Renal pelvis (tissue), 12 donors: ENCODE data around the gene TMED8. TPM values are rescaled to one million over a fixed set of nuclear protein-coding genes. Genes with fewer than 3 reads are reported as not detected.
"Not testable (repeated sequence)": the region's sequence is repeated elsewhere in the genome, so short reads cannot be mapped to it uniquely, and the experiment has no call there.

ENCODE experiments used
- DNase-seq: peaks from one replicate; pipeline ENCODE4 v3.0.0-alpha.2; 2013
- long read RNA-seq, 16 experiments: transcript quantifications; one replicate each; lab custom pipeline, GENCODE V29; 2026
- polyA plus RNA-seq, 3 donors: library from polyadenylated mRNA; unstranded; fragments of 120-200 nt; gene quantifications; one replicate each; pipeline ENCODE4 v1.2.1, GENCODE V29; 2013; ENCODE audit not compliant: insufficient read length in 3 of 3

TMED8 gene, protein sequence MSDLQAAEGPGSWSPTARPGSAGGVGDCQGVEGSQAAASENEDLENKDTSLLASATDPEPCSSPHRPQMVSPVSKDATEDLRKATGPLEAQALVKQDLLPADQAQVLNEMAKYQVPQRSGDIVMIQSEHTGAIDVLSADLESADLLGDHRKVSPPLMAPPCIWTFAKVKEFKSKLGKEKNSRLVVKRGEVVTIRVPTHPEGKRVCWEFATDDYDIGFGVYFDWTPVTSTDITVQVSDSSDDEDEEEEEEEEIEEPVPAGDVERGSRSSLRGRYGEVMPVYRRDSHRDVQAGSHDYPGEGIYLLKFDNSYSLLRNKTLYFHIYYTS
- 10 to 100 TPM; 18.1 to 25.4 (median 24.5) TPM for polyA plus RNA-seq
- long read RNA-seq, donor 1: 0 reads
- long read RNA-seq, donor 2: 0 reads
- long read RNA-seq, donor 3, full-length matches to known transcripts: 2 of 2 reads
- long read RNA-seq, donor 3, partial matches to known transcripts: 0 of 2 reads
- long read RNA-seq, donor 3, other reads (novel, unspliced or antisense): 0 of 2 reads
- long read RNA-seq, donor 4: 0 reads
- long read RNA-seq, donor 5, full-length matches to known transcripts: 2 of 2 reads
- long read RNA-seq, donor 5, partial matches to known transcripts: 0 of 2 reads
- long read RNA-seq, donor 5, other reads (novel, unspliced or antisense): 0 of 2 reads
- long read RNA-seq, donor 6, full-length matches to known transcripts: 4 of 4 reads
- long read RNA-seq, donor 6, partial matches to known transcripts: 0 of 4 reads
- long read RNA-seq, donor 6, other reads (novel, unspliced or antisense): 0 of 4 reads
- long read RNA-seq, donor 7, full-length matches to known transcripts: 2 of 2 reads
- long read RNA-seq, donor 7, partial matches to known transcripts: 0 of 2 reads
- long read RNA-seq, donor 7, other reads (novel, unspliced or antisense): 0 of 2 reads
- long read RNA-seq, donor 8, full-length matches to known transcripts: 2 of 2 reads
- long read RNA-seq, donor 8, partial matches to known transcripts: 0 of 2 reads
- long read RNA-seq, donor 8, other reads (novel, unspliced or antisense): 0 of 2 reads
- long read RNA-seq, donor 9, full-length matches to known transcripts: 5 of 5 reads
- long read RNA-seq, donor 9, partial matches to known transcripts: 0 of 5 reads
- long read RNA-seq, donor 9, other reads (novel, unspliced or antisense): 0 of 5 reads
- long read RNA-seq, donor 10, full-length matches to known transcripts: 2 of 2 reads
- long read RNA-seq, donor 10, partial matches to known transcripts: 0 of 2 reads
- long read RNA-seq, donor 10, other reads (novel, unspliced or antisense): 0 of 2 reads
- long read RNA-seq, donor 11, full-length matches to known transcripts: 1 of 1 reads
- long read RNA-seq, donor 11, partial matches to known transcripts: 0 of 1 reads
- long read RNA-seq, donor 11, other reads (novel, unspliced or antisense): 0 of 1 reads
- long read RNA-seq, donor 12, full-length matches to known transcripts: 3 of 8 reads
- long read RNA-seq, donor 12, partial matches to known transcripts: 5 of 8 reads
- long read RNA-seq, donor 12, other reads (novel, unspliced or antisense): 0 of 8 reads
- long read RNA-seq, donor 13: 0 reads
- long read RNA-seq, donor 14: 0 reads
- long read RNA-seq, donor 15: 0 reads
- long read RNA-seq, donor 16, full-length matches to known transcripts: 3 of 124 reads
- long read RNA-seq, donor 16, partial matches to known transcripts: 59 of 124 reads
- long read RNA-seq, donor 16, other reads (novel, unspliced or antisense): 62 of 124 reads

DNA sequence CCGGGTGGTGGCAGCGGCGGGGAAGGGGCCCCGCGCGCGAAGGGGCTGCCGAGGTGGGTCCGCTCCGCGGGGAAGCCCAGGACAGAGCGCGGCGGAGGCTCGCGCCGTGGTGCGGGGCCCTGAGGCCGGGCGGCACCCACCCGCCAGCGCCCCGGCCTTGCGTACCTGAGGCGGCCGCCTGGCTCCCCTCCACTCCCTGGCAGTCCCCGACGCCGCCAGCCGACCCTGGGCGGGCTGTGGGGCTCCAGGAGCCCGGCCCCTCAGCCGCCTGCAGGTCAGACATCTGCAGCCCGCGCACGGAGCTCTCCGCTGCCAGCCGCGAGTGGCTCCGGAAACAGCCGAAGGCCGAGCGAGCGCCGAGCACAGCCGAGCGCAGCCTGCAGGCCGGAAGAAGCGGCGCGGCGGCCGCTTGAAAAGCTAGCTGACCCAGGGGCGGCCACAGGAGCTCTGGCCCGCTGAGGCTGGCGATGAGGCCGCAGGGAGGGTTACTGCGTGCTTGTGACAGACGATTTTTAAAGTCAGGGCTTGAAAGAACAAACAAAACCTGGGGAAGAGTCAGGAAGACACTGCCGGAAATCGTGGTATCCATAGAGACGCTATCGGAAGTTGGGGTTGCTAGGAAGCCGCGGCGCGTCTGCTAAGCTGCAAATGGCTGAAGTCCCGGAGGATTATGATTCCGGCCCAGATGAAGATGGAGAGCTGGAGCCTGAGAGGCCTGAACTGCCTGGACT is at the start of gene TMED8, which contains the start of gene SAMD15:
Gene TMED8 (minus strand): TSS at position 324 of the 731 bp plus-strand sequence. CDS start 41 bp downstream, at position 283.
Gene SAMD15 (plus strand): TSS at position 609 of the 731 bp plus-strand sequence. CDS start 40 bp downstream, at position 649.
- peak; percentile 87 for DNase-seq

DNA sequence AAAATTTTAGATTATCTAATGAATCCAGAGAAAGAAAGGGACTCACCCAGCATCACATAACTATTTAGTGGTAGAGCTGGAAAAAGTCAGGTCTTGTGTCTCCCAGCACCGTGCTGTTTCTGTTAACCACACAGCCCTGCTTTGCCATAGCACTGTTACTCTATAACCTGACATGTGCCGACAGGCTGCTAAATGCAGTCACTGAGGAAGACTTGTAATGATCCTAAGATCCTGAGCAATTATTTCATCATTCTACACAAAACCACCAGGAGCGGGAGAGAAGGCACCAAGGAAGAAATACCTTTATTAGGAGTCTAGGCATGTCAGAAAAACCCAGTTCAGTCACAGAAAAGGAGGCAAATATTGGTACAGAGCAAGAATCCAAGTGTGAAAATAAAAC is 49.5 kb upstream of the TMED8 start:
- no peak for DNase-seq

DNA sequence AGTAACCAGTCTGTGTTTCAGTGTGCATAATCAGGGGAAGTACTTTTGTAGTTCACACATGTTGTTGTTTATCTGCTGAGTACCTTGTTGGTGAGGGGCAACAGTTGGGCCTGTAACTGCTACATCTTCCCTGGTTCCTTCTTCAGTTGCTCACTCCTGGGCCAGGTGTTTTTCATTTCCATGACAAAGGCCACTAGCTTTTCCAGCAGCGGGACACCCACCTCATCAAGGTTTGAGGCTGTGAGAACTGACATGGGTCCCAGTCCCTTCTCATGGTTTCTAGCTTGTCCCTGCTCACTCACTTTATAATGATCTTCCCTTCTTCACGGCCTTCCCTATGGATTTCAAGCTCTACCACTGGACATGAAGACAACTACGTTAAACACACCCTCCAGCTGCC is 48.0 kb upstream of the TMED8 start:
- no peak for DNase-seq

DNA sequence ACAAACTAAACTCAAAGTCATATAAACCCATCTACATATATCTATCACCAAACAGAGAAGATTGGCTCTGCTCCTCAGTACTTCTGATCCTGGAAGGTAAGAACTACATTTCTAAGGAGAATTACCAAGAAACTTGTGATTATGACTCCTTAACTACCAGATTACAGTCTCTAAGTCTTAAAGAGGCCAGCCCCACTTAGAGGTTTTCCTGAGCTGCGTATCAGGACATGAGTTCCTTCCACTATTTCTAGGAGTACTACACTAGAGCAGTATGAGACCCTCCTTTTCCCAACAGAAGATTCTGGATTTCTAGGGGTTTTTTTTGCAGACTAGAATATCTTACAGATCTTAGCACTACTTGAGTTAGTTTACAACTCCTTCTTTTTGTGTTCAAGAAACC is 46.5 kb upstream of the TMED8 start, which contains the start of gene NOXRED1:
Gene NOXRED1 (minus strand): TSS at position 101 of the 400 bp plus-strand sequence. CDS start 634 bp downstream, outside the sequence.
- no peak for DNase-seq

DNA sequence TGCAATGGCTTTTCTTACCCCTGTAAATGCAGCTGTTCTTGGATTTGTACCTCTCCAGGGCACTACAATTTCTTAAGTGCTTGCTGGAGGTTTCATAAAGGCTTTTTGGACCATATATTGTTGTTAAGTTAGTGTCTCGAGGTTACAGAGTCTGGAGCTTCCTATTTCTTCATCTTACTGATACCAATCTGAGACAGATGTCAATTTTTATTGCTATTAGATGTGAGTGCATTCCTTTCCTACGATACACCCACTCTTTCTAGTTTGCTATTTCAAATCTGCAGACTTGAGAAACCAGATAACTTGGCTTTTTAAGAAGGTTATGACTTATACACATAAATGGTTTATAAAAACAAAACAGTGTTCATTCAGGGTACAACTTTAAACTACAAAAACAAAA is 44.3 kb upstream of the TMED8 start:
- DNase-seq: no peak

DNA sequence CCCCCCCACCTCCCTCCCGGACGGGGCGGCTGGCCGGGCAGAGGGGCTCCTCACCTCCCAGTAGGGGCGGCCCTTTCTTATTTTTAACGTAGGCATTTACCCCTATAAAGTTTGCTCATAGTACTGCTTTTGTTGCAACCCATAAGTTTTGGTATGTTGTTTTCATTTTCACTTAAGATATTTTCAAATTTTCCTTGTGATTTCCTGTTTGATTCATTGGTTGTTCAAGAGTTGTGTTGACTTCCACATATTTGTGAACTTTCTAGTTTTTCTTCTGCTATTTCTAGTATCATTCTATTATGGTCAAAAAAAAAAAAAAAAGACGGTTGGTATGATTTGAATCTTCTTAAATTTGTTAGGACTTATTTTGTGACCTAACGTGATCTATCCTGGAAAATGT is 39.9 kb upstream of the TMED8 start:
- no peak for DNase-seq

DNA sequence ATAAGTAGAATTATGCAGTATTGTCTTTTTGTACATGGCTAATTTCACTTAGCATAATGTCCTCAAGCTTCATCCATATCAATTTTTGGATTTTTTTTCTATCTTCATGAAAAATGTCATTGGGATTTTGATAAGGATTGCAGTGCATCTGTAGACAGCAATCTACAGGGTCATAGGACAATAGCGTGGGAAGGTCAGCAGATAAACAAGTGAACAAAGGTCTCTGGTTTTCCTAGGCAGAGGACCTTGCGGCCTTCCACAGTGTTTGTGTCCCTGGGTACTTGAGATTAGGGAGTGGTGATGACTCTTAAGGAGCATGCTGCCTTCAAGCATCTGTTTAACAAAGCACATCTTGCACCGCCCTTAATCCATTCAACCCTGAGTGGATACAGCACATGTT is 39.2 kb upstream of the TMED8 start:
- DNase-seq: not testable (repeated sequence)

DNA sequence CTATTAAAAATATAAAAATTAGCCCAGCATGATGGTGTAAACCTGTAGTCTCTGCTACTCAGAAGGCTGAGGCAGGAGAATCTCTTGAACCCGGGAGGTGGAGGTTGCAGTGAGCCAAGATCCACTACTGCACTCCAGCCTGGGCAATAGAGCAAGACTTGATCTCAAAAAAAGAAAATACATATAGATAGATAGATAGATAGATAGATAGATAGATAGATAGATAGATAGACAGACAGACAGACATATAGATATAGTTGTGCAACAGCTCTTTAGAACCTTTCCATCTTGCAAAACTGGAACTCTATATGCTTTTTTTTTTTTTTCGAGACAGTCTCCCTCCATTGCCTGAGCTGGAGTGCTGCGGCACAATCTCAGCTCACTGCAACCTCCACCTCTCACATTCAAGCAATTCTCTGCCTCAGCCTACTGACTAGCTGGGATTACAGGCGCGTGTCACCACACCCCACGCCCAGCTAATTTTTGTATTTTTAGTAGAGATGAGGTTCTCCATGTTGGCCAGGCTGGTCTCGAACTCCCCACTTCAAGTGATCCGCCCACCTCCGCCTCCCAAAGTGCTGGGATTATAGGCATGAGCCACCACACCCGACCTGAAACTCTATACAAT is 38.6 kb upstream of the TMED8 start:
- DNase-seq: not testable (repeated sequence)

DNA sequence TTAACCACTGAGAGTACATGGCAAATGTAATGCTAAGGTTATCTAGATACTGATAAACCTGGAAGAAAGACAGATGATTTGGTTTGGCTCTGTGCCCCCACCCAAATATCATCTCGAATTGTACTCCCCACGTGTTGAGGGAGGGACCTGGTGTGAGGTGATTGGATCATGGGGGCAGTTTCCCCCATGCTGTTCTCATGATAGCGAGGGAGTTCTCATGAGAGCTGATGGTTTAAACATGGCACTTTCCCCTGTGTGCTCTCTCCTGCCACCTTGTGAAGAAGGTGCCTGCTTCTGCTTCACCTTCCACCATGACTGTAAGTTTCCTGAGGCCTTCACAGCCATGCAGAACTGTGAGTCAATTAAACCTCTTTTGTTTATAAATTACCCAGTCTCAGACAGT is 32.2 kb upstream of the TMED8 start:
- DNase-seq: no peak

DNA sequence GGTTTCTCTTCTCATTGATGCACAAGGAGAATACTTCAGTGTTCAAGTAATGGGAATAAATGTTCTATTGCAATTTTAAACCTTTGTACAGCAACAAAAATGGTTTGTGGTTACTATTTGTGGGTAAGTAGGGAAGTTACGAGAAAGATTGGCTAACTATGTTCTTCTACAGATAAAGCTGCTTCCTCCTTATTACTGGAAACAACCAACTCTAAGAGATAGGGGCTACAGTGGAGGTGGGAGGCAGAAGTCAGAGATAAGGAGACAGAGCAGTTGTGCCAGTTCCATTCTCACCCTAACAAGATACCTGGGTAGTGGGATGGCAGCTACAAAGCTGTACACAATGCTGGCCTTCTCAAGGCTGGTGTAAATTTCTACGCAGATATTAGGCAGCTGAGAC is 30.3 kb upstream of the TMED8 start:
- DNase-seq: no peak

DNA sequence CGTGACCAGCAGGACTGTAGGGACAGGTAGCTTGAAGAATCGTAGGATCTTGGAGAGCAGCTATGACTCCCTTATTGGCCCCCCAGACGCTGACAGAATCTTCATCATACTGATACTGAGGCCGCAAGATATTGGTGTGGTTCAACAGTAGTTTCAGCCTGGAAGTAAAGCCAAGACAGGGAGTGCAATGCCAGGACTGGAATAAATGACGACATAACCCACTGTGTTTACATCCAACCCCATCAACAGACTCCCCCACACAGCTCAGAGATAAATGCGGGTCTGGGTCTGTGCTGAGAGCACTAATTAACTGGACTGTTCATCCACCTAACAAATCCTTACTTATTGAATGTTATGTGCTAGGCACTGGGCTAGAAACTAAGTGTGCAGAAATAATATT is 29.8 kb upstream of the TMED8 start:
- DNase-seq: peak; percentile 5

DNA sequence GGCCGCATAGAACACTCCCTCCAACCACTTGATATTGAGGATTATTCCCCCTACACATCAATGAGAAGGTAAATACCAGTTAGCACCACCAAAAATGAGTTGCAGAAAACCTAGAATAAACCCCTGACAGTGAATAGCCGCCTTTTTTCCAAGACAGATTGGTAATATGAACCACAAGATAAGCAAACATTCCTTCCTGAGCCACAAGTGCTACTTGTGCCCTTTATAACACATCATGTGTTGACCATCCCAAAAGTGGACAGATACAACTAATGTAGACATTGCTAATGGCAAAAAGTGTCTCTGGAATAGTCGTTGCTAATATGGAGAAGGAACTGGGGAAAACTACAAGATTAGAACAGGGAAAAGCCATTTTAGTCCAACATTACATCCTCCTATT is 29.2 kb upstream of the TMED8 start:
- DNase-seq: no peak

DNA sequence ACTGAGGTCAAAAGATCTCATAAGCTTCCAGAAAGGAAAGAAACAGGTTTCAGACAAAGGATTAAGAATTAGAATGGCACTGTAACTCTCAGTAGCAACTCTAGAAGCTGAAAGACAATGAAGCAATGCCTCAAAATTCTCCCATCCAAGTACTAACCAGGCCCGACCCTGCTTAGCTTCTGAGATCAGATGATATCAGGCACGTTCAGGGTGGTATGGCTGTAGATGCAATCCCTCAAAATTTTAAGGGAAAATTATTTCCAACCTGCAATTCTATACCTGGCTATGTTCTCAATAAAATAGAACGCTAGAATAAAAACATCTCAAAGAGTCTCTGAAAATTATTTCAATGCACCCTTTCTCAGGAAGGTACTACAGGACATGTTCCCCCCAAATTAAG is 26.9 kb upstream of the TMED8 start:
- no peak for DNase-seq

DNA sequence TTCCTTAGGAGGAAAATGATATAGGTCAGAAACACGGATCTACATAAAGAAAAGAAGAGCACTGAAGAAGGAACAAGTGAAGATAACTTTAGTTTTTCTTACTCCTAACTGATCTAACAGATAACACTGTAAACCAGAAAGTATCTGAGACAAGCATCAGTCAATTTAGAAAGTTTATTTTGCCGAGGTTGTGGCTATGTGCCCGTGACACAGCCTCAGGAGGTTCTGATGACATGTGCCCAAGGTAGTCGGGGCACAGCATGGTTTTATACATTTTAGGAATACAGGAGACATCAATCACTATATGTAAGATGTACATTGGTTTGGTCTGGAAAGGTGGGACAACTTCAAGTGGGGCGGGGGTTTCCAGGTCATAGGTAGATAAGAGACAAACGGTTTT is 23.3 kb upstream of the TMED8 start:
- DNase-seq: no peak

DNA sequence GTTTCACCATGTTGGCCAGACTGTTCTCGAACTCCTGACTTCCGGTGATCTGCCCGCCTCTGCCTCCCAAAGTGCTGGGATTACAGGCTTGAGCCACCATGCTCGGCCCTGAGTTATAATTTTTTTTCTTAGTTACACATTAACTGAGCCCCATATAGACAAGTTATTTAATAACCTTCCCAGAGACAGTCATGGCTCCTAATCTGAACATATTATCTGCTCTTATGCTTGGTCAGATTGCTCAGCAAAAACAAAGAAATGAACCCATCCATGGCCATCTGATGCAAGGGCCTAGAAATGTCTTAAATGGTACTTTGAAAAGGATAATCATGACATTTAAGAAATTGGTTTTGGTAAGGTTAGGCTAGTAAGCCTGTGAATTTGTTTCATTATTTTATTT is 13.3 kb upstream of the TMED8 start:
- DNase-seq: no peak

DNA sequence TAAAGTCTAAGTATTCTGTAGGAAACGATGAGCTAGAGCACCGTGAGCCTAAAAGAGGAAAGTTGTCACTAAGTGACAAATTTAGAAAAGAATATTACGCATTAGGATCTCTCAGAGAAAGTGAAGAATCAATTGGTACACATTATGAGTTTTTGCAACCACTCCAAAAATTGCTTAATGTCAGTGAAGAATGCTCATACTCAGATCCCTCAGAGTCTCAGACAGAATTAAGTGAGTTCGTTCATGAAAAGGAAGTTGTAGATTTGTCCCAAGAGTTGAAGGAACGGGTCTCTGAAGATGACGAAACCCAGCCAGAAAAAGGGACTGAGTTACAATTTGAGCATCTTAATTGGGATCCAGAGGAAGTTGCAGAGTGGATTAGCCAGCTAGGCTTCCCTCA is 1.8 kb upstream of the TMED8 start:
- DNase-seq: no peak

DNA sequence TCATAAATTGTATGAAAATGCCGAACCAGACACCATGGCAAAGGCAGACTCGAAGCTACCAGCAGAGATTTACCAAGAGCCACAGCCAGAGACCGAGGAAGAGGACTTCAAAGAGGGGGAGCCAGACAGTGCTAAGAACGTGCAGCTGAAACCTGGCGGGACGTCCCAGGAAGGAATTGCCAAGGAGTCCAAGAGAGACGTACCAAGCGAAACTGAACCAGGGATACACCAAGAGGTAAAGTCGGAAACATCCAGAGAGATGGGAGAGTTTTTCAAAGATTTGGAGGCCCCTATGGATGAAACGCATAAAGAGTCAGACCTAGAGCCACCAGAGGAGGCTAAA is 579 bp upstream of the TMED8 start:
- DNase-seq: no peak

DNA sequence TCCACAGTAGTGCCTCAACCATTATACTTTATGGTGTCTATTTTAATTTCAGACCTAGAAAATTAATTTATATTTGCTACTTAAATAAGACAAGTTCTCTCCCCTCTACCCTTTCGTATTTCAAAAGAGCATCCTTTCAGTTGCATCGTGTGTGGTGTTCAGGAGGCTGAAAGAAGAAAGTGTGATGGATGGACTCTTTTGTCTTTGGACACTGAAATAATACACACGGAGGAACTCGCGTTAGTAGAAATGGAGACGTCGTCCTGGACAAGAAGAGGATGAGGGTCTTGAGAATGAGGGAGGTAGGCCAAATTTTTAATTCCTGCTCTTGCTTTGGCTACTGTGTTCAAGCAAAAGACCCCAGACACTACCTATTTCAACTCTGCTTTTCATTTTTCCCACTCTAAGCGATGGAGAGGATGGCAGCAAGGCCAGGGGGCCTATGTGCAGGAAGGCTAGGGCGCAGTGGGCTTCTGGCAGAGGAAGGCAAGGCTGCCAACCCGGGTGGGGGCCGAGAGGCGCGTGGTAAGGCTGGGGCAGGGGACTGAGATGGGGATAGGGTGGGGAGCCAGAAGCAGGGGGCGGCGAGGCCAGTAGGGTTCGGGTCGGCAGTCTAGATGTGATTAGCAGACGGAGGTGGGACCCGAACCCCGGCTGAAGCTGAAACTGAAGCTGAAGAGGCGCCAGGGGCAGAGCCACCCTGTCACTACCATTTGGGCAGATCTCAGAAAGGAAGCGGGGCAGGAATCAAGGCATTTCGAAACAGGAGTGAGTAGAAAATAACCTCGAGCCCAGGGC is 722 bp downstream of the TMED8 start:
- no peak for DNase-seq
